ENCODE results near the gene AGAP2. TPM values are rescaled to one million over a fixed set of nuclear protein-coding genes. Genes with fewer than 3 reads are reported as not detected.

The AGAP2 gene
- total and polyA plus RNA-seq, 2 of the 13 experiments (the other 11 are each of a cell fraction or from before 2014, with no cell fraction given): 0.38 to 0.45 TPM

GRCh38 chr12:57745485-57745881 lies 6.9 kb upstream of the AGAP2 start:
- Histone ChIP-seq H3K4me2 (ENCODE audit: low read depth, low read length) (peak overlapping the region; percentile 96), H2AFZ (ENCODE audit: low read length) (no peak overlapping the region), H4K20me1 (ENCODE audit: insufficient read depth, low read length) (no peaks in the 10 kb centered on the region), H3K27me3 (ENCODE audit: control insufficient read depth in 1 of 2, insufficient read depth in 2 of 2, low read length in 2 of 2) (peaks cover 0 to 9% of the 10 kb centered on the region in 2 experiments; a peak in 2 of 5 replicates), H3K27ac (ENCODE audit: extremely low read length, insufficient read depth, low read length) (peak overlapping the region; percentile 94), H3K79me2 (ENCODE audit: insufficient read depth, low read length) (peaks cover 15% of the 10 kb centered on the region), H3K36me3 (replicated peaks in 1 of 2; ENCODE audit: control insufficient read depth in 1 of 2, insufficient read depth in 2 of 2, low read length in 2 of 2) (peaks cover 6 to 37% of the 10 kb centered on the region in 2 experiments), H3K4me3 (replicated peaks in 1 of 3; ENCODE audit: insufficient read depth in 1 of 3, low read depth in 2 of 3, low read length in 3 of 3) (peak overlapping the region; percentile 63 to 80 (median 71)), H3K9ac (ENCODE audit: insufficient read depth, low read depth, low read length) (peak overlapping the region; percentile 94), H3K4me1 (ENCODE audit: insufficient read depth, low read length) (peaks cover 41% of the 10 kb centered on the region), H3K9me3 (ENCODE audit: low read length) (no peaks in the 10 kb centered on the region)
- CTCF ChIA-PET (ENCODE audit: low intra/inter-chr PET ratio, low total read pairs): no interaction called here
- intact Hi-C loops (cut with micrococcal nuclease; ENCODE audit: unreplicated experiment): no loop called here
- FAIRE-seq (no peak), DNase-seq (ENCODE audit: low spot score) (no peak), ATAC-seq (peak; percentile 15)
- POLR2A ChIA-PET: interaction anchor here (0.6 to 2.6 kb wide), 10 partner anchors 9 to 1665 kb away, joined by 3 to 29 read pairs (median 7); partner anchors contain the start of genes DDIT3, EEF1AKMT3 and METTL1
- BruUV-seq (replicated peaks): TSS peak; percentile 72
- WGBS (ENCODE audit: low lambda C conversion rate): 74% methylated on average over 8 of the region's 8 CpGs
- in situ Hi-C loops (cut with HindIII; ENCODE audit: extremely low pct_ligation_motif_present, low pct_unique_long_range_greater_than_20kb): no loop called here
- TF ChIP-seq, protein P1, sequence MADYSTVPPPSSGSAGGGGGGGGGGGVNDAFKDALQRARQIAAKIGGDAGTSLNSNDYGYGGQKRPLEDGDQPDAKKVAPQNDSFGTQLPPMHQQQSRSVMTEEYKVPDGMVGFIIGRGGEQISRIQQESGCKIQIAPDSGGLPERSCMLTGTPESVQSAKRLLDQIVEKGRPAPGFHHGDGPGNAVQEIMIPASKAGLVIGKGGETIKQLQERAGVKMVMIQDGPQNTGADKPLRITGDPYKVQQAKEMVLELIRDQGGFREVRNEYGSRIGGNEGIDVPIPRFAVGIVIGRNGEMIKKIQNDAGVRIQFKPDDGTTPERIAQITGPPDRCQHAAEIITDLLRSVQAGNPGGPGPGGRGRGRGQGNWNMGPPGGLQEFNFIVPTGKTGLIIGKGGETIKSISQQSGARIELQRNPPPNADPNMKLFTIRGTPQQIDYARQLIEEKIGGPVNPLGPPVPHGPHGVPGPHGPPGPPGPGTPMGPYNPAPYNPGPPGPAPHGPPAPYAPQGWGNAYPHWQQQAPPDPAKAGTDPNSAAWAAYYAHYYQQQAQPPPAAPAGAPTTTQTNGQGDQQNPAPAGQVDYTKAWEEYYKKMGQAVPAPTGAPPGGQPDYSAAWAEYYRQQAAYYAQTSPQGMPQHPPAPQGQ (CRISPR knock-in tag; IDR thresholded peaks at IDR 0.05; ENCODE audit: borderline replicate concordance): no peak
- TF ChIP-seq PAF1 (CRISPR knock-in tag; IDR thresholded peaks at IDR 0.05) (peak; percentile 74; the same call in 1 of the 2 replicates), RBM22 (optimal IDR thresholded peaks at IDR 0.05; ENCODE audit: low read length) (peak; percentile 83), ZNF768 (CRISPR knock-in tag; IDR thresholded peaks at IDR 0.05) (no peak), HNRNPH1 (optimal IDR thresholded peaks at IDR 0.05; ENCODE audit: low read depth, low read length) (peak; percentile 13), AHR (CRISPR knock-in tag; IDR thresholded peaks at IDR 0.05) (0 out of 2 replicates have a peak, but pooled peaks have one; percentile 38), RELA (CRISPR knock-in tag; IDR thresholded peaks at IDR 0.05) (no peak), RFX3 (CRISPR knock-in tag; IDR thresholded peaks at IDR 0.05) (no peak), ZBTB20 (CRISPR knock-in tag; IDR thresholded peaks at IDR 0.05; ENCODE audit: borderline replicate concordance, low read depth) (no peak), HMG20B (CRISPR knock-in tag; conservative IDR thresholded peaks at IDR 0.05) (no peak), ZNF446 (CRISPR knock-in tag; IDR thresholded peaks at IDR 0.05) (no peak), ZNF543 (CRISPR knock-in tag; IDR thresholded peaks at IDR 0.05) (no peak), U2AF1 (optimal IDR thresholded peaks at IDR 0.05; ENCODE audit: low read depth, low read length) (no peak), ZNF281 (CRISPR knock-in tag; IDR thresholded peaks at IDR 0.05; ENCODE audit: borderline replicate concordance) (no peak), ZNF354B (CRISPR knock-in tag; IDR thresholded peaks at IDR 0.05) (peak; percentile 69; the same call in 1 of the 2 replicates), ZNF382 (CRISPR knock-in tag; IDR thresholded peaks at IDR 0.05; ENCODE audit: borderline replicate concordance) (no peak)
- TF ChIP-seq, protein P2, sequence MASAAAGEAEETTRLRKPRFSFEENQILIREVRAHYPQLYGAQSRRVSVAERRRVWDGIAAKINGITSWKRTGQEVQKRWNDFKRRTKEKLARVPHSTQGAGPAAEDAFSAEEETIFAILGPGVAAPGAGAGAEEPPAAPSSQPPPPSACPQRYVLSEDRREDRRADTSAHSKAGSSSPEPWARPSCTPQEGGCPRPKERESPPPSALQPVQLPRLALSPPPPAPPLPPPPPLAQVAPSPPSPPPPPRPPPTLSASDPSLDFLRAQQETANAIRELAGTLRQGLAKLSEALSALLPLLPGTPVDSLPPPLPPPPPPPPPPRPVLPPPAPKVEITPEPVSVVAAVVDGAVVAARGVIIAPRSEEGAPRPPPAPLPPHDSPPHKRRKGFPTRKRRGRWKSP (CRISPR knock-in tag; IDR thresholded peaks at IDR 0.05): 0 out of 2 replicates have a peak, but pooled peaks have one; percentile 7
- TF ChIP-seq, protein P3, sequence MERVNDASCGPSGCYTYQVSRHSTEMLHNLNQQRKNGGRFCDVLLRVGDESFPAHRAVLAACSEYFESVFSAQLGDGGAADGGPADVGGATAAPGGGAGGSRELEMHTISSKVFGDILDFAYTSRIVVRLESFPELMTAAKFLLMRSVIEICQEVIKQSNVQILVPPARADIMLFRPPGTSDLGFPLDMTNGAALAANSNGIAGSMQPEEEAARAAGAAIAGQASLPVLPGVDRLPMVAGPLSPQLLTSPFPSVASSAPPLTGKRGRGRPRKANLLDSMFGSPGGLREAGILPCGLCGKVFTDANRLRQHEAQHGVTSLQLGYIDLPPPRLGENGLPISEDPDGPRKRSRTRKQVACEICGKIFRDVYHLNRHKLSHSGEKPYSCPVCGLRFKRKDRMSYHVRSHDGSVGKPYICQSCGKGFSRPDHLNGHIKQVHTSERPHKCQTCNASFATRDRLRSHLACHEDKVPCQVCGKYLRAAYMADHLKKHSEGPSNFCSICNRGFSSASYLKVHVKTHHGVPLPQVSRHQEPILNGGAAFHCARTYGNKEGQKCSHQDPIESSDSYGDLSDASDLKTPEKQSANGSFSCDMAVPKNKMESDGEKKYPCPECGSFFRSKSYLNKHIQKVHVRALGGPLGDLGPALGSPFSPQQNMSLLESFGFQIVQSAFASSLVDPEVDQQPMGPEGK (CRISPR knock-in tag; IDR thresholded peaks at IDR 0.05): peak; percentile 2; the same call in 1 of the 2 replicates
